Activated naive CD8-positive, alpha-beta T cell treated with anti-CD3 and anti-CD28 coated beads for 36 hours (primary cell): ENCODE data around the gene SPESP1. TPM values are rescaled to one million over a fixed set of nuclear protein-coding genes. Genes with fewer than 3 reads are reported as not detected.

Experiments used
- DNase-seq: peaks from one replicate; pipeline ENCODE4 v3.0.0; 2021
- H3K27ac Mint-ChIP-seq: one replicate; pipeline ENCODE4 v1.8.0; 2022; ENCODE audit warnings: mild to moderate bottlenecking, moderate library complexity, mixed read lengths
- H3K27me3 Mint-ChIP-seq: one replicate; pipeline ENCODE4 v1.8.0; 2022; ENCODE audit warnings: mild to moderate bottlenecking, mixed read lengths
- H3K36me3 Mint-ChIP-seq: one replicate; pipeline ENCODE4 v1.8.0; 2021; ENCODE audit warnings: mild to moderate bottlenecking, mixed read lengths
- H3K4me1 Mint-ChIP-seq: one replicate; pipeline ENCODE4 v1.8.0; 2021; ENCODE audit warnings: mixed read lengths
- H3K4me3 Mint-ChIP-seq: one replicate; pipeline ENCODE4 v1.8.0; 2022; ENCODE audit warnings: mild to moderate bottlenecking, moderate library complexity, mixed read lengths
- H3K9me3 Mint-ChIP-seq: one replicate; pipeline ENCODE4 v1.8.0; 2022; ENCODE audit warnings: mixed read lengths
- total RNA-seq, 2 experiments: library from RNA; stranded (reverse); gene quantifications; one replicate each; pipeline ENCODE4 v1.2.3, GENCODE V29; 2021

Gene SPESP1
- total RNA-seq, 2 experiments from 2014 or later, result 1.1 to 1.4 TPM

DNA sequence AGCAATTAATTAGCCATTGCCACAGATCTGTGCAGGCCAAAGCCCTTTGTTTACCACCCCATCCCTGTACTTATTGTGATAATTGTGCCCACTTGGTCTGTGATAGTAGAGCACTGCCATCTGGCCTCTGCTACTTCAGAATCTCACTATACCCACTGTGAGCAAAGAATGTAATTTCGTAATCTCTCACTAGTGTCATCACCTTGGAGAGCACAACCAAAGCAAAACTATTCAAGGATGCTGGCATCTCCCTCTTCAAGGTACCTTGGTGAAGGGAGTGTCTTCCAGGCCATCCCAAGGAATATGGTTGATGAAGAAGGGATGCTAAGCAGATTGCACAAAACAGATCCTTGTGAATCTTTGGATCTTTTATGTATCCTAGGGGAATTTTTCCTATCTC lies 49.5 kb downstream of the SPESP1 start:
- H3K27me3 Mint-ChIP-seq, result peaks cover 23% of the 10 kb centered on the region
- no peak overlapping the region for H3K4me3 Mint-ChIP-seq
- no peak for DNase-seq
- no peaks in the 10 kb centered on the region for H3K36me3 Mint-ChIP-seq
- H3K27ac Mint-ChIP-seq, result no peak overlapping the region
- H3K4me1 Mint-ChIP-seq, result no peaks in the 10 kb centered on the region
- H3K9me3 Mint-ChIP-seq, result peaks cover 10% of the 10 kb centered on the region

DNA sequence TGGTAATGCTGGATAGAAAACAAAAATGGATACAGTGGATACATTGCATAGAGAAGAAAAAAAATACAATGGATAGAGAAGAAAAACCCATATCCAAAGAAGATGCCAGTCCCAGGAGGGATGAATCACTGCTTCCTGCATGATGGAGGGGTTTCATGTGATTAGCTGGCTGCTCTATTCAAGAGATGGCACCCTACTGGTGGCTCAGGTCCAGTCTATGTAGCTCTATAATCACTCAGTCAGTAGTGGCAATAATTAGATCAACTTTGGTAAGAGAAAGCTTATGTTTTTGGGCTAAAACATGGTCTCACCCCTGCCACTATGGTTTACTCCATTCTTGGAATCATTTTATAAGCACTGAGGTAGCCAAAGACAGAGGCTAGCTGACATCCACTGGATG lies 50.5 kb downstream of the SPESP1 start:
- no peak overlapping the region for H3K27ac Mint-ChIP-seq
- H3K4me1 Mint-ChIP-seq, result no peaks in the 10 kb centered on the region
- peaks cover 10% of the 10 kb centered on the region for H3K9me3 Mint-ChIP-seq
- H3K36me3 Mint-ChIP-seq, result no peaks in the 10 kb centered on the region
- no peak for DNase-seq
- peaks cover 18% of the 10 kb centered on the region for H3K27me3 Mint-ChIP-seq
- no peak overlapping the region for H3K4me3 Mint-ChIP-seq

DNA sequence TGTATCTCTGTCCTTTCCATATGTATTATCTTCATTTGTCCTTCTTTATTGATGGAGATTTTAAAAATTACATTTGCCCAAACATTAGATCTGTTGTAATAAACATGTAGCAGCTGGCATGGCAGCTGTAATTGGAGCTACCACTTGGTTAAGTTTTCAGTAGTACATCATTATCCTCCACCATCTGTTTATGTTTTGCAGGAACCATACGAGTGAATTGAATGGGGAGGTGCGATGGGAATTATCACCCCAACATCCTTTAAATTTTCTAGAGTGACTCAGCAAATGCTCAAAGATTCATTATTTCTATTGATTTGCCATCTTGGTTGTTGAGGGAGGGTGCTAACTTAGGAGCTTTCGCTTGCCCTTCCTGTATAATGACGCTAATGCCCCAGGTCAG lies 51.6 kb downstream of the SPESP1 start:
- H3K27ac Mint-ChIP-seq, result no peak overlapping the region

DNA sequence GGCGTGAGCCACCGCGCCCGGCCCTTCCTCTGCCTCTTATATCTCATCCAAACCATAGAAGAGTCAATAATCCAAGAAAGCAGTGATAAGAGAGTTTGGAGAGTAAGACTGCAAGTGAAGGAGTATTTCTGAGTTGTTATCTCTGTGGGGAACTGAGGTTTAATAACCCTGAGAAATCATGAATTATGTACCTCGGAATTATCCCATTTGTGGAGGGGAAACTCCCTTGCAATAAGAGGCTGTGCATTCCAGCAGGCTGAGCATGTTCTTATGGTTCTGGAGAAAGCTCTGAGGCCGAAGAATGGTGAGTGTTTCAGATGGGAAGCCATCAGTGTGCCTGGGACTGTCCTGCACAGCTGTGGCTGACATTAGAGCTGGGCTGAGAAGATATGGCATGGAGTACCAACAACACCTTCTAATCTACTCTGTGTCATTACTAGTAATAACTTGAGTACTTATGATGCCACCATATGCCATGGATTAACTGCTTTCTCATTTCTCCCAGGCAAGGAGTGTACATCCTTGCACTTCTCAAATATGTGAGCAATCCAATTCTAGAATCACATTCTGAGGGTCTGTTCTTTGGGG lies 52.7 kb downstream of the SPESP1 start:
- Mint-ChIP-seq H3K9me3 (peaks cover 2% of the 10 kb centered on the region), H3K4me3 (no peak overlapping the region), H3K36me3 (no peaks in the 10 kb centered on the region), H3K27me3 (peaks cover 10% of the 10 kb centered on the region), H3K4me1 (no peaks in the 10 kb centered on the region), H3K27ac (no peak overlapping the region)
- no peak for DNase-seq

More for the DNA sequence above, 51.6 kb downstream of the SPESP1 start:
- H3K27me3 Mint-ChIP-seq, result peaks cover 13% of the 10 kb centered on the region
- H3K9me3 Mint-ChIP-seq, result peaks cover 6% of the 10 kb centered on the region
- DNase-seq, result no peak
- no peak overlapping the region for H3K4me3 Mint-ChIP-seq
- H3K36me3 Mint-ChIP-seq, result no peaks in the 10 kb centered on the region
- H3K4me1 Mint-ChIP-seq, result no peaks in the 10 kb centered on the region

GRCh38 chr15:68983961-68984481 lies 53.7 kb downstream of the SPESP1 start:
- no peak overlapping the region for H3K27ac Mint-ChIP-seq
- DNase-seq, result no peak
- no peaks in the 10 kb centered on the region for H3K4me1 Mint-ChIP-seq
- no peaks in the 10 kb centered on the region for H3K9me3 Mint-ChIP-seq
- H3K4me3 Mint-ChIP-seq, result no peak overlapping the region
- no peaks in the 10 kb centered on the region for H3K36me3 Mint-ChIP-seq
- H3K27me3 Mint-ChIP-seq, result peaks cover 10% of the 10 kb centered on the region

GRCh38 chr15:68984586-68984985 lies 54.3 kb downstream of the SPESP1 start:
- Mint-ChIP-seq H3K4me1 (no peaks in the 10 kb centered on the region), H3K27ac (no peak overlapping the region), H3K27me3 (peaks cover 10% of the 10 kb centered on the region), H3K9me3 (no peaks in the 10 kb centered on the region), H3K4me3 (no peak overlapping the region), H3K36me3 (no peaks in the 10 kb centered on the region)
- no peak for DNase-seq

DNA sequence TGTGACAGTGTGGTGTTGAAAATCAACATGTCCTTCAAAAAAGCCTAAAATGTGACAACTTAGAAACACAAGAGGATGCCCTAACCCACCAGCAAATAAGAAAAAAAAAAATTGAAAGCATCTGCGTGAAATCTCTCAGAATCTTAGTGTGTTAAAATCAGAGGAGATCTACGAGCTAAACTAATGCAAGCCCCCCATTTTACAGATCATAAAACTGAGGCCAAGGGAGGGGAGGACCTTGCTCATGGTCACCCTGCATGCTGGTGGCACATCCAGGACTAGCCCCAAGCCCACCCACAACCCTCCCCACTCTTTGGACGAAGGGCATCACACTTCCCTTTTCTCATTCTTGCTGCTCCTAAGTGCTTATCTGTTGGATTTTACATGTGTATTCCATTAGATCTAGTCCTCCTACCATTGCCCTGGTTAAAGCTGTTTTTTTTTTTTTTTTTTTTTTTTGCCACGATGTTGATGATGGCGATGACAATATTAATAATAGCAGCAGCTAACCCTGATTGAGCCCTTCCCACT lies 55.1 kb downstream of the SPESP1 start:
- DNase-seq, result no peak
- Mint-ChIP-seq H3K4me1 (no peaks in the 10 kb centered on the region), H3K4me3 (no peak overlapping the region), H3K27ac (no peak overlapping the region), H3K27me3 (peaks cover 10% of the 10 kb centered on the region), H3K9me3 (no peaks in the 10 kb centered on the region), H3K36me3 (no peaks in the 10 kb centered on the region)

DNA sequence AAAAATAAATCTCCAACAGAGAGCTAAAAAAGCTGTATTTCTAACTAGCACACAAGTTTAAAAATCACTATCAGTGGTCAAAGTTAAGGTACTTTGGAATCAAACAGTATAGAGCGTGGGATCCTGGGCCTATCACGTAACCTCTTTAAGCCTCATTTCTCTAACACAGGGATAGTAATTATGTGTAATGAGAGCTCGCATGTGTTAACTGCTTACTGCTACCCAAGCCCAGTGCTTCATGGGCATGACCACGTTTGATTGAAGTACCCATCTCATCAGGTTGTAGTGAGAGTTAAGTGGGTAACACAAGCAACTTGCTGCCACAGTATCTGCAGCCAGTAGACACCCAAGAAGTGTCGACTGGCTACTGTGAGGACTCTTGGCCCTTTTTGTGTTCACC lies 56.0 kb downstream of the SPESP1 start:
- Mint-ChIP-seq H3K9me3 (no peaks in the 10 kb centered on the region), H3K27ac (no peak overlapping the region), H3K4me1 (no peaks in the 10 kb centered on the region), H3K27me3 (peaks cover 7% of the 10 kb centered on the region), H3K36me3 (no peaks in the 10 kb centered on the region), H3K4me3 (no peak overlapping the region)
- DNase-seq, result no peak

GRCh38 chr15:68987120-68987519 lies 56.8 kb downstream of the SPESP1 start:
- Mint-ChIP-seq H3K4me1 (no peaks in the 10 kb centered on the region), H3K4me3 (no peak overlapping the region), H3K27me3 (peaks cover 4% of the 10 kb centered on the region), H3K36me3 (no peaks in the 10 kb centered on the region), H3K27ac (no peak overlapping the region), H3K9me3 (no peaks in the 10 kb centered on the region)
- no peak for DNase-seq

DNA sequence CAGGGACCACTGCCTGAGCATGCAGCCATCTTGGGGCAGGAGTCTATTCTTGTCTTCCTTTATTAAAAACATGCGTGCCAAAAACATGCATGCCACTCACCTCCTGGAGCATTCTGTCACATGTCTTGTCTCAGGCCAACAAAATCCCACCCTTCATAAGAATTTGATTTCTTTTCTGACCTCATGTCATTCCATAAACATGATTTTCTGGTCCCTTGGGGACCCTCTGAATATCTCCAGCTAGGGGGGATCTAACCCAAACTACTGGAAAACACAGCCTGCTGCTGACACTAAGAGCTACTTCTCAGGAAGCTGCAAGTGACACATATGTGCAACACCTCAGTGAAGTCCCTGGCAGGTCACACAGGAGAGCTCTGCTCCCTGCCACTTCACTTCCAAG lies 57.4 kb downstream of the SPESP1 start:
- Mint-ChIP-seq H3K4me3 (no peak overlapping the region), H3K27ac (no peak overlapping the region), H3K9me3 (no peaks in the 10 kb centered on the region), H3K4me1 (no peaks in the 10 kb centered on the region), H3K27me3 (peaks cover 3% of the 10 kb centered on the region), H3K36me3 (no peaks in the 10 kb centered on the region)
- no peak for DNase-seq

DNA sequence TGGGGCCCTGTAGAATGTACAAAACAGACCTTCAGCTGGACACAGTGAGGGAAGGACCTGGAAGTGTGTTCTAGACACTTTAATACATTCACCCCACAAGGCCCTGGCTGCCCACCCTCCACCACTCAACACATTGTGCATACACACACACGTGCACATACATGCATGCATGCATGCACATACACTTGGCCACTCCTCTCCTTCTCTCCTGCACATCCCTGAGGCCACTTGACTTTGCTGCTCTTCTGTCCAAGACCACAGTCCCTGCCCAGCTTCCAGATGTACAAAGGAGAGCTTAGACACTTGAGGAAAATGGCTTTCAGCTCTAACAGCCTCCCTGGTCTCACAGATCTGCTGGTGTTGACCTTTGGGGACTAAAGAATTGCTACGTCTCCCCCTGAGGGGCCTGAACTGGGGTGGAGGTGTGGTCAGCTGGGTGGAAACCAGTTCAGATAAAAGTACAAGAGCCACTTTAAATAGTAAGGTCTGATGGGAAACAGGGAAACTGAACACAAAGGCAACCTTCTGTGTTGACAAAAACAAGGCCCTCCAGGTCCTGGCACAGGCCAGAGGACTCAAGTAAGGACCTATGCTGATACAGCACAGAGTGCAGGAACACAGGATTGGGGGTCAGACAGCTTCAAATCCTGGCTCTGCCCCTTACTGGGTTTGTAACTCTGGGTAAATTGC lies 59.4 kb downstream of the SPESP1 start:
- H3K4me3 Mint-ChIP-seq, result no peak overlapping the region
- H3K4me1 Mint-ChIP-seq, result no peaks in the 10 kb centered on the region
- H3K9me3 Mint-ChIP-seq, result no peaks in the 10 kb centered on the region
- no peaks in the 10 kb centered on the region for H3K27me3 Mint-ChIP-seq
- no peak overlapping the region for H3K27ac Mint-ChIP-seq
- no peak for DNase-seq
- no peaks in the 10 kb centered on the region for H3K36me3 Mint-ChIP-seq

DNA sequence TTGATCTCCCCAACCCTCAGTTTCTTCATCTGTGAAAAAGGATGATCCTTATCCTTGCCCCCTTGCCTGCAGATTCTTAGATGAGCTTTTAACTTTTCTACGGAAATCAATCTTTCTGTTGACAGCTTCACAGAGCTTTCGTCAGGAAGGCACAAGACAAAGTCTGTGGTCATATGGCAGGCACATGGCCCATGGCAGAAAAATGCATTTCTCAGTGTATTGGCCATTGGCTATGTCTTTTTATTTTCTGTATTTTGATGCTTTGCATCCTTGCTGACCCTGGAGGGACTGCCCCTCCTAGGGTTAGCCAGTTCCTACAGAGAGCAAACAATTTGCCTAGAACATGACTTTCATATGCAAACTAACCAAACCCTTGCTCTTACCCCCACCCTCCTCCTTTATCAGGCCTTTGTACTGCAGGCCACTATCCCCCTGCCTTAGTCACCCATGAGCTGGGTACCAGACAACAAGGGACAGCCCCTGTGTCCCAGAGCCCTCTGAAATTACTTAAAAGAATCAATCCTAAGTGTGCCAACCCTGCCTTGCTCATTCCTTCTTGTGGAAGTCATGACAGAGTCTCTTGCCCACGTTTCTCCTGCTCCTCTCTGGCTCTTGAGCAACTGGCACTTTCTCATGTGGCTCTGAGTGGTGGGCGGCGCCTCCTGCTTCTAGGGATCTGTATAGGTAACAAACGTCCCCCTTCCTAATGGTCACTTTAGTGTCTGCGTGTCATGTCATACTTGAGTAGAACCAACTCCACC lies 60.1 kb downstream of the SPESP1 start:
- H3K27me3 Mint-ChIP-seq, result no peaks in the 10 kb centered on the region
- H3K9me3 Mint-ChIP-seq, result no peaks in the 10 kb centered on the region
- H3K4me1 Mint-ChIP-seq, result no peaks in the 10 kb centered on the region
- DNase-seq, result no peak
- no peak overlapping the region for H3K27ac Mint-ChIP-seq
- H3K4me3 Mint-ChIP-seq, result no peak overlapping the region
- no peaks in the 10 kb centered on the region for H3K36me3 Mint-ChIP-seq

DNA sequence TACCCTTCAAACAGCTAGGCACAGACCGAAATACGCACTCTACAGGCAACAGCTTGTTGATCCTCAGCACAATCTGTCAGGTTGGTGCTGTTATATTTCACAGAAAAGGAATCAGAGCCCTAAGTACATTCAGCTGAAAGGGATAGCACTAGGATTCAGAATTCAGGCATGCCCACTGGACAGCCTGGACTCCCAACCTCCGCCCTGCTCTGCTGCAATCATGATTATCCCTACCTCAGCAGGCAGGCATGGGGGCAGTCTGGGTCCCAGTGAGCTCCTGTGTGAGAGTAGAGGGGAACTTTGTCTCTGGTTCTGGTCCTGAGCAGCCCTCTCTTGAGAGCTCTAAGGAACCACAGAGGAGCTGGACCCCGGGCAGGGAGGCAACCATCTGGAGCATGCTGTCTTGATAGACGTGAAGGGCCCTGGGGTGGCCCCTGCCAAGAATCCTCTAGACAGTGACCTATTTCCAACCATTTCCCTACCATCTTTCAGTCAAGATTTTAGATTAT lies 60.7 kb downstream of the SPESP1 start:
- no peaks in the 10 kb centered on the region for H3K9me3 Mint-ChIP-seq

GRCh38 chr15:68991723-68992122 lies 61.4 kb downstream of the SPESP1 start:
- H3K27me3 Mint-ChIP-seq, result no peaks in the 10 kb centered on the region
- no peaks in the 10 kb centered on the region for H3K36me3 Mint-ChIP-seq
- no peak overlapping the region for H3K27ac Mint-ChIP-seq
- no peak overlapping the region for H3K4me3 Mint-ChIP-seq
- no peaks in the 10 kb centered on the region for H3K4me1 Mint-ChIP-seq
- H3K9me3 Mint-ChIP-seq, result no peaks in the 10 kb centered on the region
- no peak for DNase-seq

More for the DNA sequence above, 60.7 kb downstream of the SPESP1 start:
- no peak for DNase-seq
- Mint-ChIP-seq H3K4me1 (no peaks in the 10 kb centered on the region), H3K27ac (no peak overlapping the region), H3K27me3 (no peaks in the 10 kb centered on the region), H3K4me3 (no peak overlapping the region), H3K36me3 (no peaks in the 10 kb centered on the region)

DNA sequence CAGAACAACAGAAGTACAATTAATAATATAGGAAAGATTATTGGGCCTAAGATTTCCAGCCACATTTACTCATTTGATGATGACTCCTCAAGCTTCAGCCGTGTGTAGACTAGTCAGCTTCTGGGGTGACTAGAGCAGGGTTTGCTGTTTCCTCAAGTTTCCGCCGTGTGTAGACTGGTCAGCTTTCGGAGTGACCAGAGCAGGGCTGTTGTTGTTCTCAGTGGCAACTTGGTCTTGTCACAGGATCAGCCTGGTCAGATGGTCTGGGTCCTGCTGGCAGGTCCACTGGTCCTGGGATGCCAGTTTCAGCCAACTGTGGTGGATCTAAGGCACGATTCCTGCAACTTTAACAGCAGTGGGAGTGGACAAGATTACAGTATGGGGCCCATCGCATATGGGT lies 62.4 kb downstream of the SPESP1 start:
- Mint-ChIP-seq H3K27ac (no peak overlapping the region), H3K9me3 (no peaks in the 10 kb centered on the region), H3K4me1 (no peaks in the 10 kb centered on the region), H3K27me3 (no peaks in the 10 kb centered on the region), H3K36me3 (no peaks in the 10 kb centered on the region), H3K4me3 (no peak overlapping the region)
- no peak for DNase-seq
